HL-60 (cell line): ENCODE results near the gene NLK.

Source experiments
- DNase-seq, 2 experiments: peaks; one replicate each; pipeline ENCODE4 v3.0.0-alpha.2; 2010 to 2020; ENCODE audit warnings: low read depth in 1 of 2, low spot score in 1 of 2
- H3K27ac ChIP-seq: fragments of 250-450 bp; sonication (Bioruptor Pico); replicated peaks from 2 replicates; pipeline ENCODE4 v1.5.1; 2020; ENCODE audit warnings: mild to moderate bottlenecking, moderate library complexity
- H3K27me3 ChIP-seq: fragments of 250-450 bp; sonication (Bioruptor Pico); 2 replicates; pipeline ENCODE4 v1.5.1; 2021; ENCODE audit warnings: mild to moderate bottlenecking, moderate library complexity; ENCODE audit not compliant: insufficient read depth, poor library complexity, severe bottlenecking
- H3K4me3 ChIP-seq: replicated peaks from 2 replicates; pipeline ENCODE4 v1.5.1; 2011; ENCODE audit warnings: mild to moderate bottlenecking, control low read depth, low read length; ENCODE audit not compliant: insufficient read depth
- GABPA ChIP-seq: IDR thresholded peaks from 2 replicates; pipeline ENCODE4 v1.6.1; 2012; ENCODE audit warnings: low read depth
- POLR2AphosphoS5 ChIP-seq: IDR thresholded peaks from 2 replicates; pipeline ENCODE4 v1.6.1; 2012; ENCODE audit warnings: low read depth
- REST ChIP-seq: IDR thresholded peaks from 2 replicates; pipeline ENCODE4 v1.6.1; 2012; ENCODE audit warnings: low read depth; ENCODE audit not compliant: insufficient replicate concordance
- SPI1 ChIP-seq: IDR thresholded peaks from 2 replicates; pipeline ENCODE4 v1.6.1; 2012; ENCODE audit warnings: low read depth, mild to moderate bottlenecking, borderline replicate concordance
- TF ChIP-seq, protein P1 (sequence below): IDR thresholded peaks from one replicate; pipeline ENCODE4 v1.5.1; 2011; ENCODE audit warnings: low read length, control low read depth, inconsistent platforms; ENCODE audit not compliant: insufficient read depth

The NLK gene

DNA sequence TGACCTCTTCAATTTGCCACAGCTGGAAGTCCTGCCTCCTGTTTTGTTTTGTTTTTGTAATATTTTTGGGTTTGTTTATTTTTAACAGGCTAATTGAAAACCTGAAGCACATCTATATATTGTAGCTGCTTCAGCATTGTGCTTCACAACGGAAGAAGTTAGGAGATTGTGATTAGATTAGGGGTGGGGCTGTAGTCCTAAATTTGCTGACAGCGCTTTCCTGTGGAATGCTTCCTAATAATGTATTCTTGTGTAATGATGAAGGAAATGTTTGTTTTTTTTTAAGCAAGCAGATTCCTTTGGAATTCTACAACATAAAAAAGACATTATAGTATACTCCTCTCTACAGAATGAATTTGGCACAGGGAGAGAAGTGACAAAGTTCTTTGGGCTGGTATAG, 70.1 kb downstream of the NLK start:
- Histone ChIP-seq H3K27ac (no peak overlapping the region), H3K4me3 (no peak overlapping the region), H3K27me3 (no peaks in the 10 kb centered on the region)
- no peak for DNase-seq
- TF ChIP-seq, protein P1, sequence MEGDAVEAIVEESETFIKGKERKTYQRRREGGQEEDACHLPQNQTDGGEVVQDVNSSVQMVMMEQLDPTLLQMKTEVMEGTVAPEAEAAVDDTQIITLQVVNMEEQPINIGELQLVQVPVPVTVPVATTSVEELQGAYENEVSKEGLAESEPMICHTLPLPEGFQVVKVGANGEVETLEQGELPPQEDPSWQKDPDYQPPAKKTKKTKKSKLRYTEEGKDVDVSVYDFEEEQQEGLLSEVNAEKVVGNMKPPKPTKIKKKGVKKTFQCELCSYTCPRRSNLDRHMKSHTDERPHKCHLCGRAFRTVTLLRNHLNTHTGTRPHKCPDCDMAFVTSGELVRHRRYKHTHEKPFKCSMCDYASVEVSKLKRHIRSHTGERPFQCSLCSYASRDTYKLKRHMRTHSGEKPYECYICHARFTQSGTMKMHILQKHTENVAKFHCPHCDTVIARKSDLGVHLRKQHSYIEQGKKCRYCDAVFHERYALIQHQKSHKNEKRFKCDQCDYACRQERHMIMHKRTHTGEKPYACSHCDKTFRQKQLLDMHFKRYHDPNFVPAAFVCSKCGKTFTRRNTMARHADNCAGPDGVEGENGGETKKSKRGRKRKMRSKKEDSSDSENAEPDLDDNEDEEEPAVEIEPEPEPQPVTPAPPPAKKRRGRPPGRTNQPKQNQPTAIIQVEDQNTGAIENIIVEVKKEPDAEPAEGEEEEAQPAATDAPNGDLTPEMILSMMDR, result no peak
- no peak for TF ChIP-seq REST
- no peak for TF ChIP-seq POLR2AphosphoS5
- no peak for TF ChIP-seq SPI1
- no peak for TF ChIP-seq GABPA

GRCh38 chr17:28113269-28113668, 70.8 kb downstream of the NLK start:
- TF ChIP-seq REST, result no peak
- TF ChIP-seq SPI1, result no peak
- TF ChIP-seq GABPA, result no peak
- TF ChIP-seq POLR2AphosphoS5, result no peak
- TF ChIP-seq, protein P1, result no peak
- no peak for DNase-seq
- Histone ChIP-seq H3K4me3 (no peak overlapping the region), H3K27ac (no peak overlapping the region), H3K27me3 (no peaks in the 10 kb centered on the region)

DNA sequence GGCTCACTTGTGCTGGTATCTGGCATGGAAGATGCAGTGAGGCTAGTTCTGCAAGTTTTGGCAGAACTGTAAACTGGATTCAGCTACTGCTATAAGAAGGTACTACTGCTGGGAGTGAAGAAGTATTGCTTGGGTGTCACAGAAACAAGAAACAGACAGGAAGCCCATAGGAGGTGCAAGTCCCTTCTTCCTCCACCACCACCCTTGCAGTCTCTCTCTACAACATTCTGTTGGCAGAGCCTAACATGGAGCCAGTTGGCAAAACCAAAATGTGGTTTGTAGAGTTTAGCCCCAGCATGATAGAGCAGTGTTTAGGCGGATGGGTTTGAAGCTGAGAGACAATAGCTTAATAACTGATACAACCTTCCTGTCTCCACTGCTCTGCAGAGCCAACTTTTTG, 72.6 kb downstream of the NLK start:
- no peak overlapping the region for H3K27ac ChIP-seq
- H3K27me3 ChIP-seq, result no peaks in the 10 kb centered on the region
- no peak for DNase-seq
- TF ChIP-seq POLR2AphosphoS5 (no peak), SPI1 (no peak)
- TF ChIP-seq, protein P1, result no peak
- H3K4me3 ChIP-seq, result no peak overlapping the region

GRCh38 chr17:28117304-28117703, 74.8 kb downstream of the NLK start:
- H3K27ac ChIP-seq, result no peak overlapping the region
- no peaks in the 10 kb centered on the region for H3K27me3 ChIP-seq
- TF ChIP-seq, protein P1, result no peak
- TF ChIP-seq REST (no peak), GABPA (no peak), SPI1 (no peak), POLR2AphosphoS5 (no peak)
- no peak overlapping the region for H3K4me3 ChIP-seq
- no peak for DNase-seq
